GM12864 (cell line): Measurements from ENCODE around the gene DIP2C.
"Not testable (repeated sequence)": the region's sequence is repeated elsewhere in the genome, so short reads cannot be mapped to it uniquely, and the experiment has no call there.

Source experiments
- DNase-seq: peaks from one replicate; pipeline ENCODE4 v3.0.0-alpha.2; 2011; ENCODE audit warnings: low read depth
- H3K4me3 ChIP-seq: 2 replicates; pipeline ENCODE4 v1.5.1; 2011; ENCODE audit warnings: mild to moderate bottlenecking, low read depth, low read length, control low read depth
- TF ChIP-seq, protein P1 (sequence below): IDR thresholded peaks from 2 replicates; pipeline ENCODE4 v1.5.1; 2011; ENCODE audit warnings: low read depth, mild to moderate bottlenecking, moderate library complexity, low read length, control low read depth, inconsistent platforms; ENCODE audit errors: missing control alignments

Gene DIP2C

DNA sequence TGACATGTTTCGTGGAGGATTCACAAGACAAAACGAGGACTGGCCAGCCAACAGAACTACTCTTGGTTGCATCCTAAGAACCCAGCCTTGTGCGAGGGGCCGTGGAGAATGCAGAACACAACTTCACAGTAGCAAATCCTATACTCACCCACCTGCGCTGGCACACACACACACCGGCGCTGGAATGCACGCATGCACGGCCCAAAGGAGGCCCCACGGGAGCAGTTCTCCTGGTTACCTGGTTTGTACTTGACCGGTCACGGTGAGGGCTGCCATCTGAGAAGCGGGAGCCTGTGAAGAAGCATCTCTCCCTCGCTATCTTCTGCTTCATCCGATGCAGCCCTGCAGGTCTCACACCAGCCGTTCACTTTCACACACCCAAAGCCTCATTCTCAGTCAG is 416.4 kb downstream of the DIP2C start:
- no peak overlapping the region for H3K4me3 ChIP-seq
- TF ChIP-seq, protein P1, sequence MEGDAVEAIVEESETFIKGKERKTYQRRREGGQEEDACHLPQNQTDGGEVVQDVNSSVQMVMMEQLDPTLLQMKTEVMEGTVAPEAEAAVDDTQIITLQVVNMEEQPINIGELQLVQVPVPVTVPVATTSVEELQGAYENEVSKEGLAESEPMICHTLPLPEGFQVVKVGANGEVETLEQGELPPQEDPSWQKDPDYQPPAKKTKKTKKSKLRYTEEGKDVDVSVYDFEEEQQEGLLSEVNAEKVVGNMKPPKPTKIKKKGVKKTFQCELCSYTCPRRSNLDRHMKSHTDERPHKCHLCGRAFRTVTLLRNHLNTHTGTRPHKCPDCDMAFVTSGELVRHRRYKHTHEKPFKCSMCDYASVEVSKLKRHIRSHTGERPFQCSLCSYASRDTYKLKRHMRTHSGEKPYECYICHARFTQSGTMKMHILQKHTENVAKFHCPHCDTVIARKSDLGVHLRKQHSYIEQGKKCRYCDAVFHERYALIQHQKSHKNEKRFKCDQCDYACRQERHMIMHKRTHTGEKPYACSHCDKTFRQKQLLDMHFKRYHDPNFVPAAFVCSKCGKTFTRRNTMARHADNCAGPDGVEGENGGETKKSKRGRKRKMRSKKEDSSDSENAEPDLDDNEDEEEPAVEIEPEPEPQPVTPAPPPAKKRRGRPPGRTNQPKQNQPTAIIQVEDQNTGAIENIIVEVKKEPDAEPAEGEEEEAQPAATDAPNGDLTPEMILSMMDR = no peak
- DNase-seq = no peak

GRCh38 chr10:271722-272121 is 417.7 kb downstream of the DIP2C start:
- H3K4me3 ChIP-seq = no peak overlapping the region
- TF ChIP-seq, protein P1 = no peak
- no peak for DNase-seq

DNA sequence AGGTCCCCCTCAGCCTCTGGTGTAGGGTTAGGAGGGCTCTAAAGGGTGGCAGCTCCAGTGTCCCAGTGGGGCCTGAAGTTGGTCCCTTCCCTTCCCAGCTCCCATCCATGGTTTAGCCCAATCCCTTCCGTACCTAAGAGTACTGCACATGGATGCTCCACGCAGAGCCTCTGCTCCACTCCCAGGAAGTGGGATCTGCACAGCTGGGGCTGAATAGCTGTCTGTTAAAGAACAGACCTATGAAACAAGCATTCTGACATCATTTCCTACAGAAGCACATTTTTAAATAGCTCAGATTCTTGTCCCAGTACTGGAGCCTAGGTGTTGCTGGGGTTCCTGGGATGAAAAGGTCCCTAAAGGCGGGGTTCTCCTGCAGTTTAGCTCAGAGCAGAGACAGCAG is 418.3 kb downstream of the DIP2C start:
- no peak overlapping the region for H3K4me3 ChIP-seq
- TF ChIP-seq, protein P1 = no peak
- no peak for DNase-seq

- DNase-seq = no peak
- H3K4me3 ChIP-seq = no peak overlapping the region
- TF ChIP-seq, protein P1 = no peak
These were observed 419.9 kb downstream of the DIP2C start for GRCh38 chr10:269440-270074.

- no peak overlapping the region for H3K4me3 ChIP-seq
- TF ChIP-seq, protein P1 = no peak
- no peak for DNase-seq
These were observed 421.8 kb downstream of the DIP2C start for GRCh38 chr10:267705-268104.

DNA sequence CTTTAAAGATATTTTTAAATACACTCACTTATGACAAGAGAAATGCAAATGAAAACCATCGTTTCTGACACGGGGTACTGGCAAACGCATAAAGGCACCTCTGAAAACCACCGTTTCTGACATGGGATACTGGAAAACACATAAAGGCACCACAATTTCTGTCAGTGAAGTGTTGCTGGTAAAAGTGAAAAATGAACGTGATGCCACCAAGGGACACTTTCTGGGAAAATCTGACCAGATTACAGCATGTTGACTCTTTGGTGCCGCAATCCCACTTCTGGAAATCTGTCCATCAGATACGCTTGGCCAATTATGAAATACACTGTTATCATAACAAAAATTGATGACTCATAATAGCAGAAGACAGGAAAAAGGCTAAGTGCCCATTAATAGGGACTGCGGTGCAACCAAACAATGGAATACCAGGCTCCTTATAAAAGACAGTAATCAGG is 422.5 kb downstream of the DIP2C start:
- TF ChIP-seq, protein P1 = no peak
- DNase-seq = no peak
- H3K4me3 ChIP-seq = no peak overlapping the region

DNA sequence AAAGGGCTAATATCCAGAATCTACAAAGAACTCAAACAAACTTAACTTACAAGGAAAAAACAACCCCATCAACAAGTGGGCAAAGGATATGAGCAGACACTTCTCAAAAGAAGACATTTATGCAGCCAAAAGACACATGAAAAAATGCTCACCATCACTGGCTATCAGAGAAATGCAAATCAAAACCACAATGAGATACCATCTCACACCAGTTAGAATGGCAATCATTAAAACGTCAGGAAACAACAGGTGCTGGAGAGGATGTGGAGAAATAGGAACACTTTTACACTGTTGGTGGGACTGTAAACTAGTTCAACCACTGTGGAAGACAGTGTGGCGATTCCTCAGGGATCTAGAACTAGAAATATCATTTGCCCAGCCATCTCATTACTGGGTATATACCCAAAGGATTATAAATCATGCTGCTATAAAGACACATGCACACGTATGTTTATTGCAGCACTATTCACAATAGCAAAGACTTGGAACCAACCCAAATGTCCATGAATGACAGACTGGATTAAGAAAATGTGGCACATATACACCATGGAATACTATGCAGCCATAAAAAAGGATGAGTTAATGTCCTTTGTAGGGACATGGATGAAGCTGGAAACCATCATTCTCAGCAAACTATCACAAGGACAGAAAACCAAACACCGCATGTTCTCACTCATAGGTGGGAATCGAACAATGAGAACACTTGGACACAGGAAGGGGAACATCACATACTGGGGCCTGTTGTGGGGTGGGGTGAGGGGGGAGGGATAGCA is 423.5 kb downstream of the DIP2C start:
- not testable (repeated sequence) for DNase-seq, H3K4me3 ChIP-seq

- not testable (repeated sequence) for H3K4me3 ChIP-seq, DNase-seq
These were observed 424.4 kb downstream of the DIP2C start for GRCh38 chr10:265074-265440.

GRCh38 chr10:264160-265073 is 425.1 kb downstream of the DIP2C start:
- not testable (repeated sequence) for DNase-seq, H3K4me3 ChIP-seq
